Measurements from ENCODE around the gene ONECUT1. TPM values are rescaled to one million over a fixed set of nuclear protein-coding genes. Genes with fewer than 3 reads are reported as not detected.

ONECUT1 gene
- total RNA-seq, 4 donors from 2014 or later = not detected

DNA sequence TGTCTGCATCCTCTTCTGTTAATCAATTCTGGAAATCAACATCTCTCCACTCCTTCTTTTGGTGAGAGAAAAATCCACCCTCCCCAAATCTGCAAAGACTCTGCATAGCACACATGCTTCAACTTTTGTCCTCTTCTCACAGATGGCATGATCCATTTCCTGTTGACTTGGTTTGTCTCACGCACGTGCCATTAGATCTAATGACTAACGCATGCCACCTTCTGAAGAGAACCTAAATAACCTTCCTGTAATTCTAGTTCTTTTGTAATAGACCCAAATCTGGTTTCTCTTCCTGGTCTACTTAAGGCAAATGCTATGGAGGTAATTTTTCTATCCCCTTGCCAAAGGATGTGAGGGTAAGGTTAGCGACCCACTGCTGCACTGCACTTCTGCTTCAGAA is 60.0 kb downstream of the ONECUT1 start:
- Histone ChIP-seq H3K4me1 (peaks cover 45 to 60% of the 10 kb centered on the region in 2 donors), H3K27me3 (no peaks in the 10 kb centered on the region), H3K4me3 (no peak overlapping the region), H3K27ac (peak overlapping the region; percentile 68 to 89 (median 86)), H3K36me3 (no peaks in the 10 kb centered on the region), H3K9me3 (no peaks in the 10 kb centered on the region)
- in situ Hi-C loops (cut with MboI; ENCODE audit: low sequenced_read_pairs in 4 of 4) = loop anchor here (5.0 to 25.0 kb wide), 7 partner anchors 48 to 478 kb away; partner anchors contain the start of gene MYO5A (in 1 of the 4)
- TF ChIP-seq, protein P1, sequence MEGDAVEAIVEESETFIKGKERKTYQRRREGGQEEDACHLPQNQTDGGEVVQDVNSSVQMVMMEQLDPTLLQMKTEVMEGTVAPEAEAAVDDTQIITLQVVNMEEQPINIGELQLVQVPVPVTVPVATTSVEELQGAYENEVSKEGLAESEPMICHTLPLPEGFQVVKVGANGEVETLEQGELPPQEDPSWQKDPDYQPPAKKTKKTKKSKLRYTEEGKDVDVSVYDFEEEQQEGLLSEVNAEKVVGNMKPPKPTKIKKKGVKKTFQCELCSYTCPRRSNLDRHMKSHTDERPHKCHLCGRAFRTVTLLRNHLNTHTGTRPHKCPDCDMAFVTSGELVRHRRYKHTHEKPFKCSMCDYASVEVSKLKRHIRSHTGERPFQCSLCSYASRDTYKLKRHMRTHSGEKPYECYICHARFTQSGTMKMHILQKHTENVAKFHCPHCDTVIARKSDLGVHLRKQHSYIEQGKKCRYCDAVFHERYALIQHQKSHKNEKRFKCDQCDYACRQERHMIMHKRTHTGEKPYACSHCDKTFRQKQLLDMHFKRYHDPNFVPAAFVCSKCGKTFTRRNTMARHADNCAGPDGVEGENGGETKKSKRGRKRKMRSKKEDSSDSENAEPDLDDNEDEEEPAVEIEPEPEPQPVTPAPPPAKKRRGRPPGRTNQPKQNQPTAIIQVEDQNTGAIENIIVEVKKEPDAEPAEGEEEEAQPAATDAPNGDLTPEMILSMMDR (IDR thresholded peaks at IDR 0.05 in 4 of 5, conservative IDR thresholded peaks at IDR 0.05 in 1 of 5) = no peak
- TF ChIP-seq POLR2A (IDR thresholded peaks at IDR 0.05) = peak in 1 of 2 donors; percentile 29
- DNase-seq (peak; percentile 43 to 58), ATAC-seq (peak; percentile 28 to 68)
- intact Hi-C loops (cut with DNase I; ENCODE audit: low total_unique reads) = loop anchor here (1.0 to 10.0 kb wide), 3 partner anchors 49 to 175 kb away; no protein-coding TSS in a partner anchor

DNA sequence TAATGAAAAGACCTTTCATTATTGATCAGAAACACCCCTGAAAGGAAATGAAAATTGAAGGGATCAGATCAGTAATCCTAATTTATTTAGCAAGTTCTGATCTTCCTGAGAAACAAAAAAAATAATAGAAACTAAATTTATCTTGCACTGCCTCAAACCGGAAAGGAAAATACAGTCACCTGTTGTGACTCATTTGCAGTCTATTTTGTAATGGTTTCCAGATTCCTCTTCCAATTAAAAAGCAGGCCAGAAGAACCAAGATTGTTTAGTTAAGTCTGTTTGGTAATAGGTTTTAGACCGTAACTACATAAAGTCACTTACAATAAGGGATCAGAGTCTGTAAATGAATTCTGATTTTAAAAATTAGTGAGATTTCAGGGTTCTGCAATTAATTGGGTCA is 61.2 kb downstream of the ONECUT1 start:
- no peak for DNase-seq
- TF ChIP-seq, protein P1 (IDR thresholded peaks at IDR 0.05 in 4 of 5, conservative IDR thresholded peaks at IDR 0.05 in 1 of 5) = no peak
- TF ChIP-seq POLR2A (IDR thresholded peaks at IDR 0.05) = no peak
- in situ Hi-C loops (cut with MboI; ENCODE audit: low sequenced_read_pairs in 4 of 4) (loop anchor here in 3 of 4 donors (25.0 kb wide), 2 partner anchors 117 to 392 kb away; no protein-coding TSS in a partner anchor), intact Hi-C loops (cut with DNase I; ENCODE audit: low total_unique reads) (no loop called here)
- Histone ChIP-seq H3K27me3 (no peaks in the 10 kb centered on the region), H3K36me3 (no peaks in the 10 kb centered on the region), H3K4me3 (no peak overlapping the region), H3K4me1 (peaks cover 40 to 51% of the 10 kb centered on the region in 2 donors), H3K9me3 (no peaks in the 10 kb centered on the region), H3K27ac (peak overlapping the region in 3 of 4 donors; percentile 54 to 89 (median 86))
- ATAC-seq = no peak

DNA sequence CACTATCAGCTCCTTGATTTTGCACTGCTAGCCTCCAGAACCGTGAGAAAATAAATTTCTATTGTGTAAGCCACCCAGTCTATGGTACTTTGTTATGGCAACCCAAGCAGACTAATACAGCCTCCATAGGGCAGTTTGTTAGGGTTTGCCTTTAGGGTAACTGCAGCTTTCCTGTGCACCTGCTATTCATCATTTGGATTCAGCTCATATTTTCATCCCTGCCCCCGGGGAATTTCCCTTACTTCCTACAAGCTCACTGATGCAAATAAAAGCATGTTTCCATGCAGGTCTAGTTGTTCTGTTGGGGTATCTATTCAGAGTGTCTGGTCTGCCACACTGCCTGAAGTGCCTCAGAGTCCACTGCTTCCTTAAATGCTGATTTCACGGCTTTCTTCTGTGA is 62.3 kb downstream of the ONECUT1 start:
- intact Hi-C loops (cut with DNase I; ENCODE audit: low total_unique reads) (no loop called here), in situ Hi-C loops (cut with MboI; ENCODE audit: low sequenced_read_pairs in 4 of 4) (loop anchor here in 3 of 4 donors (25.0 kb wide), 2 partner anchors 116 to 391 kb away; no protein-coding TSS in a partner anchor)
- TF ChIP-seq, protein P1 (IDR thresholded peaks at IDR 0.05 in 4 of 5, conservative IDR thresholded peaks at IDR 0.05 in 1 of 5) = no peak
- TF ChIP-seq POLR2A (IDR thresholded peaks at IDR 0.05) = no peak
- ATAC-seq = no peak
- H3K4me3 ChIP-seq = no peak overlapping the region
- H3K27ac ChIP-seq = peak overlapping the region in 2 of 4 donors; percentile 86 to 89
- no peaks in the 10 kb centered on the region for H3K27me3 ChIP-seq
- H3K36me3 ChIP-seq = no peaks in the 10 kb centered on the region
- no peaks in the 10 kb centered on the region for H3K9me3 ChIP-seq
- peaks cover 31 to 41% of the 10 kb centered on the region in 2 donors for H3K4me1 ChIP-seq
- no peak for DNase-seq

DNA sequence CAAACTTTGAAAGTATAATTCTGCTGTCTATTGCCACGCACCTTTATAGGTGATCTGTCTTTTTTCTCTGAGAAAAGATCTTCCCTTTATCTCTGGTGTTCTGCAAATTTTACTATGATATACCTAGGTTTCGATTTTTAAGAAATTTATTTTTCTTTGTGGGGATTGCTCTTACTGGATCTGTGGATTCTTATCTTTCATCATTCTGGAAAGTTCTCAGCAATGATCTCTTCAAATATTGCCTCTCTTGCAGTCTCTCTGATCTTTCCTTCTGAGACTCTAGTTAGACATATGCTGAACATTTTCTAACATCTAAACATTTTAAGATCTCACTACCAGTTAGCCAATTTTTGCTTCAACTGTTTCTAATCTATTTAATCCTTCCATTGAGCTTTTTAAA is 63.9 kb downstream of the ONECUT1 start:
- ATAC-seq = no peak
- in situ Hi-C loops (cut with MboI; ENCODE audit: low sequenced_read_pairs in 4 of 4) (loop anchor here in 3 of 4 donors (25.0 kb wide), 2 partner anchors 114 to 389 kb away; no protein-coding TSS in a partner anchor), intact Hi-C loops (cut with DNase I; ENCODE audit: low total_unique reads) (no loop called here)

More for the DNA sequence above, 63.9 kb downstream of the ONECUT1 start:
- H3K27me3 ChIP-seq = no peaks in the 10 kb centered on the region
- no peak overlapping the region for H3K27ac ChIP-seq
- H3K9me3 ChIP-seq = no peaks in the 10 kb centered on the region
- no peak for DNase-seq
- H3K36me3 ChIP-seq = no peaks in the 10 kb centered on the region
- TF ChIP-seq, protein P1 (IDR thresholded peaks at IDR 0.05 in 4 of 5, conservative IDR thresholded peaks at IDR 0.05 in 1 of 5) = no peak
- no peak for TF ChIP-seq POLR2A (IDR thresholded peaks at IDR 0.05)
- no peak overlapping the region for H3K4me3 ChIP-seq
- peaks cover 15 to 25% of the 10 kb centered on the region in 2 donors for H3K4me1 ChIP-seq

Measured in gastrocnemius medialis (tissue), 4 donors.